Measurements from ENCODE around the gene AVPI1. TPM values are rescaled to one million over a fixed set of nuclear protein-coding genes. Genes with fewer than 3 reads are reported as not detected.

Gene AVPI1
- total RNA-seq, 2 experiments from 2014 or later = 1.5 to 1.9 TPM

DNA sequence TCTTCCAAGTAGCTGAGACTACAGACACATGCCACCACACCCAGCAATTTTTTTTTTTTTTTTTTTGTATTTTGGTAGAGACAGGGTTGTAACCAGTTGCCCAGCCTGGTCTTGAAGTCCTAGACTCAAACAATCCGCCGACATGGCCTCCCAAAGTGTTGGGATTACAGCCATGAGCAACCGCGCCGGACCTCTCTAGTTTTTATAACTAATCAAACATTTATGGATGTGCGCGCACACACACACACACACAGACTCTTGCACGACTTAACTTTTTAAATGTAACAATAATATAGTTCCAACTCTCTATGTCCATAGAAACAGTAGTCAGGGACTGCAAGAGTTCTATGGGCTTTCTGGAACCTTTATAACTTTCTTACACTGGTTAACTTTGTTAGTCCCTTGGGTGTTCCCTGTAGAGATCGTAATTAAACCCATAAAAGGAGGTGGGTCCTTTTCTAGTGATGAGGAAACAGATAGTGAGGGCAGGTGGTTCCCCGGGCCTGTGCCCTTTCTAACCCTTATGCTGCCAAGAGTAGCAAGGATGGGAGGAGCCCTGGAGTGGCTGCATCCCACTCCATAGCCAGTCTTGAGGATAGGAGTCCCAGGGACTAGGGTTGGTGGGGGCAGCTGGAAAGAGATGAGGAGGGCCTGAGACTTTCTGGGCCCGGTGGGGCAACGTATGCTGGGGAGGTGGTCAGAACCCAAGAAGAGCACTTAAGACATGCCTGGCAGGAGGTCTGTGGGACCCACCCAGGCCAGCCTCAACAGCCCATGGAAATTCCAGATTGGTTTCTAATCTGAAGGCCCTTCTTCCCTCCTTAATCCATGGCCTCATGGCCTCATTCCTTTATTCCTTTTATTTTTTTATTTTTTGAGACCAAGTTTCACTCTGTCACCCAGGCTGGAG is 35.1 kb upstream of the AVPI1 start:
- Mint-ChIP-seq H3K4me3 (no peak overlapping the region), H3K27me3 (ENCODE audit: low read depth) (no peaks in the 10 kb centered on the region), H3K27ac (no peak overlapping the region), H3K9me3 (no peaks in the 10 kb centered on the region), H3K4me1 (ENCODE audit: low read depth) (no peaks in the 10 kb centered on the region), H3K36me3 (ENCODE audit: low read depth) (no peaks in the 10 kb centered on the region)
- CTCF ChIA-PET = interaction anchor here (1.8 to 15.1 kb wide), 2 partner anchors 18 to 20 kb away, joined by 7 to 178 read pairs; no protein-coding TSS in a partner anchor
- no peak for DNase-seq
- intact Hi-C loops (cut with micrococcal nuclease) = no loop called here

DNA sequence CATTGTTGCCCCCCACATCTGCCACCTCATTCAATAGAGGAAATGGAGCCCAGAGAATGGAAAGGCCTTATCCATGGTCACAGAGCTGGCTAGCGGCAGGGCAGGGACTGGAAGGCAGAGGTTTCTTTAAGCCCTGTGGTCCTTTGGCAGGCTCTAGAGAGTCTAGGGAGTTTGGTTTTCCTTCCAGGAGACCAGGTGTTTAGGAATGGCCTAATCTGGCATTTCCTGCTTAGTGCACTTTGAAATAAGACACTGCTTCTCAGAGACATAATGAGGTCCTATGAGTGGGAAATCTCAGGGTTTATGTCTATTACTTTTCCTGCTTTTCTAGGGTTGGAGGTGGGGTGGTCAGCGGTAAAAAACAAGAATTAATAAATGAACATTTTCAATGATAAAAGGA is 32.6 kb upstream of the AVPI1 start:
- no peak for DNase-seq
- Mint-ChIP-seq H3K4me1 (ENCODE audit: low read depth) (peaks cover 5% of the 10 kb centered on the region), H3K27ac (no peak overlapping the region), H3K4me3 (no peak overlapping the region), H3K9me3 (no peaks in the 10 kb centered on the region), H3K36me3 (ENCODE audit: low read depth) (no peaks in the 10 kb centered on the region), H3K27me3 (ENCODE audit: low read depth) (no peaks in the 10 kb centered on the region)
- CTCF ChIA-PET = interaction anchor here (5.4 kb wide), 1 partner anchor 12 kb away, joined by 23 read pairs; no protein-coding TSS in a partner anchor
- intact Hi-C loops (cut with micrococcal nuclease) = no loop called here

DNA sequence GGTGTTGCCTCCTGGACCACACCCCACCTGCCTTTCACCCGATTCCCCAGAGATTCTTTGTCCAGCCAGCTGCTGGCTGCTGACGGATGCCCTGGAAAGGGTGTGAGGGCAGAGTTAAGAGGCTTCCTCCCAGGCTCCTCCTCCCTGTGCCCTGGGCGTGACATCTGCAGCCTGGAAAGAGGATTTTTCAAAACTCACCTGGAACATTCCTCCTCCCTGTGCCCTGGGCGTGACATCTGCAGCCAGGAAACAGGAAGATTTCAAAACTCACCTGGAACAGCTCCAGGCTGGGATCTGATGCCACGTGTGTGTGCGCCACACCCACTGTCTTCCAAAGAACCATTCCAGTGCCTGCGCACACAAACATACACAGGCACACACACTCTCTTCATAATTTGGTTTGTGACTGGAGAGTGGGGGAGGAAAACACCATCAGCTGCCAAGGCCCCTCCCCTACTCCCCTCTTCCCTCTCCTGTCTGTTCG is 31.7 kb upstream of the AVPI1 start:
- Mint-ChIP-seq H3K27me3 (ENCODE audit: low read depth) (no peaks in the 10 kb centered on the region), H3K27ac (no peak overlapping the region), H3K4me1 (ENCODE audit: low read depth) (peaks cover 6% of the 10 kb centered on the region), H3K36me3 (ENCODE audit: low read depth) (no peaks in the 10 kb centered on the region), H3K4me3 (no peak overlapping the region), H3K9me3 (no peaks in the 10 kb centered on the region)
- intact Hi-C loops (cut with micrococcal nuclease) = no loop called here
- DNase-seq = no peak
- CTCF ChIA-PET = interaction anchor here (1.2 to 5.4 kb wide), 4 partner anchors 13 to 42 kb away, joined by 3 to 23 read pairs (median 10); partner anchors contain the start of gene AVPI1

DNA sequence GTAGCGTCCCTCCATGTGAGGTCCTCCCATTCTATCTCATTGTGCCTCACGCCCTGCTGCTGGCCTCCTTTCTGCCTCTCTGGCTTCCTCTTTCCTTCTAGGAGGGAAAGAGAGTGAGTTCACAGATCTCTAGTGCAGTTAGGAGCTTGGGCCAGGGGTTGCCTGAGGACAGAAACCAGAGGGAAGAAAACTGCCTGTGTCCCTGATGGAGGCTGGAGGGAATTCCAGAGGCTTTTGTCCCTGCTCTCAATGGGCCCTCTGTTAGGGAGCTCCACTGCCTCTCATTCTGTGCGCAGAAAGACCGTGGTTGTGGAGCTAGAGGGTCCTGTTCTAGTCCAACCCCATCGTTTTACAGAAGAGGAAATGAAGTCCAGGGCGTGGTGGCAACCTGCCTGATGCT is 31.1 kb upstream of the AVPI1 start:
- no peaks in the 10 kb centered on the region for H3K36me3 Mint-ChIP-seq (ENCODE audit: low read depth)
- no peak for DNase-seq
- no peaks in the 10 kb centered on the region for H3K27me3 Mint-ChIP-seq (ENCODE audit: low read depth)
- peaks cover 6% of the 10 kb centered on the region for H3K4me1 Mint-ChIP-seq (ENCODE audit: low read depth)
- H3K9me3 Mint-ChIP-seq = no peaks in the 10 kb centered on the region
- H3K27ac Mint-ChIP-seq = no peak overlapping the region
- intact Hi-C loops (cut with micrococcal nuclease) = no loop called here
- CTCF ChIA-PET = interaction anchor here (1.2 to 5.4 kb wide), 4 partner anchors 13 to 41 kb away, joined by 3 to 23 read pairs (median 10); partner anchors contain the start of gene AVPI1
- H3K4me3 Mint-ChIP-seq = no peak overlapping the region

DNA sequence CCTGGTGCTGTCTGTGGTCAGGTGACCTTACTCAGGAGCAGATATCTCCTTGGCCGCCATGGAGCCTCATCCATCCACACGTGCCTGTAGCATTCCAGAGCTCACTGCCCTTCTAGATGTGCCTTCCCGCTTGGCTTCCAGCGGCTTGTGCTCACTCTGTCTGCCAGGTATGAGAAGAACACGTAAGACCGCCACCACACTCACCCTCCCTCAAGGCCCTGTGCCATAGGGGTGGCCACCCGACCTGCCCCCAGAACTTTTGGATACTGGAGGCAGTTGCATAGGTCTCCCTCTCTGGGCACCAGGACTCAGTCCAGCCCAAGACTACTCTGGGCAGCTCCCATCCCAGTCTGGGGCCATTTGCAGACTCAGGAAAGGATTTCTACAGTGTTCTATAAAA is 30.6 kb upstream of the AVPI1 start:
- intact Hi-C loops (cut with micrococcal nuclease) = no loop called here
- H3K4me3 Mint-ChIP-seq = no peak overlapping the region
- no peaks in the 10 kb centered on the region for H3K9me3 Mint-ChIP-seq
- H3K27me3 Mint-ChIP-seq (ENCODE audit: low read depth) = peaks cover 4% of the 10 kb centered on the region
- no peaks in the 10 kb centered on the region for H3K36me3 Mint-ChIP-seq (ENCODE audit: low read depth)
- no peak overlapping the region for H3K27ac Mint-ChIP-seq
- CTCF ChIA-PET = interaction anchor here (1.0 to 5.4 kb wide), 5 partner anchors 9 to 31 kb away, joined by 3 to 23 read pairs (median 5); partner anchors contain the start of gene AVPI1
- H3K4me1 Mint-ChIP-seq (ENCODE audit: low read depth) = peaks cover 11% of the 10 kb centered on the region
- no peak for DNase-seq

DNA sequence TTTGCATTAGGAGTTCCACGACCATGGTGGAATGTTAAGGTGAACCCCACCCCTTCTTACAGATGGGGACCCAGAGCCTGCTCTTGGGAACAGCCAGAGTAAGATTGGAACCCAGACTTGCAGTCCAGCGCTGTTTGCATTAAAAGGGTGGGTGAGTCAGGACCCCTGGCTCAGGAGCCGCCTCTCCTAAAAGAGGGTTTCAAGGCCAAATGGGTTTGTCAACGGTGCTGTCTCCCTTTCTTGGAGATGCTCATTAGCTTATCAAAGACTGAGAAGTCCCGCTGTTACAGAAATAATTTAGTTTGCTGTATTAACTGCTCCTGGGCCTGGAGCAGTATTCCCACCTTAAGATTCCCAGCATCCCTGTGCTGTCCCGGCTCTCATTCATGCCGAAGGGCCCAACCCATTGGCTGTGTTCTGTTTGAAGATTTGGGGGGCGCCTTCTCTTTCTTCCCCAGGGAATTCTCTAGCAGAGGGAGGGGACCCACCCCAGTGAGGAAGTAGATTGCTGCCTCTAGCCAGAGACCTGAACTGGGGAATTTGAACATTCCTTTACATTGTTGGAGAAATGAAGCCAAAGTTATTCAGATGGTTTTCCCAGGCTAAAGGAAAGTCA is 28.3 kb upstream of the AVPI1 start:
- no peaks in the 10 kb centered on the region for H3K9me3 Mint-ChIP-seq
- H3K4me1 Mint-ChIP-seq (ENCODE audit: low read depth) = peaks cover 11% of the 10 kb centered on the region
- CTCF ChIA-PET = interaction anchor here (1.3 to 8.4 kb wide), 6 partner anchors 9 to 32 kb away, joined by 3 to 173 read pairs (median 6); partner anchors contain the start of genes AVPI1 and ZFYVE27
- intact Hi-C loops (cut with micrococcal nuclease) = no loop called here
- H3K27me3 Mint-ChIP-seq (ENCODE audit: low read depth) = peaks cover 11% of the 10 kb centered on the region
- DNase-seq = no peak
- H3K36me3 Mint-ChIP-seq (ENCODE audit: low read depth) = no peaks in the 10 kb centered on the region
- H3K4me3 Mint-ChIP-seq = peak overlapping the region; percentile 94
- H3K27ac Mint-ChIP-seq = no peak overlapping the region

DNA sequence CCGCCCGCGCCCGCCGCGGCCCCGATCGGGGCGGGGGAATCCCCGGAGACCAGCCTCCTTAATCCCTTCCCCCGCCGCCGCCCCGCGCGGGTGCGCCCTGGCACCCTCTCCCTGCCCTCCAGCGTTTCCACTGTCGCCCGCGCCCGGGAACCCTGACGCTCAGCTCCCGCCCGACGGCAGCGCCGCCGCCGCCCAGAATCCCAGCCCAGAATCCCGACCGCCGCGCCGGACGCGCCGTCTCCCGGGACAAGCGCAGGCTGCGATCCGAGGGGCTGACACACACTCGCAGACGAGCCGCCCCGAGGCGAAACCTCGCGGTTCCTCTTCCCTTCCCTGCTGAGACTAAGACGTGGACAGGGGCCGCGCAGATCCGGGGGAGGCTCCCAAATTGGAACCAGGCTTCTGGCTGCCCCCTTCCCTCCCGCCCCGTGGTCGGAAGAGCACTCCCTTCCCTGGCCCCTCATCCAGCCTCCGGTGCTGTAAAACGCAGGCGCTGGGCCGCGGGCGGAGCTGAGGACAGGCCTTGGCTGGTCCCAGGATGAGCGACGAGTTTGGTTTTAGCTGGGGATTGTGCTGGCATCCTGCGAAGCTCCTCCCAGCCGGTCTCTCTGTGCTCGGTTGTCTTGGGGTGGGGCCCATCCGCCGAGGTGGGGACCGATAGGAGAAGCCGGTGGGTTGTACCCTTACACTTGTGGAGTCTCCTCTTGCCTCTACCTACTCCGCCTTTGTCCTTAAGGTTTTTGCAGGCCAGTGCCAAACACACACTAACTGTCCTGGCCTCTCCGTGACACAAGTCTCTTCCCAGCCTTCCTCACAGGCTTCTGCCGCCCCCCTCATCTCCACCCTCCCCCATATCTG is 27.6 kb upstream of the AVPI1 start:
- CTCF ChIA-PET = interaction anchor here (1.1 to 8.4 kb wide), 6 partner anchors 10 to 38 kb away, joined by 3 to 173 read pairs (median 4); partner anchors contain the start of genes AVPI1 and ZFYVE27
- intact Hi-C loops (cut with micrococcal nuclease) = loop anchor here (1.0 to 5.0 kb wide), 2 partner anchors 27 to 313 kb away; partner anchors contain the start of gene AVPI1
- H3K9me3 Mint-ChIP-seq = no peaks in the 10 kb centered on the region

DNA sequence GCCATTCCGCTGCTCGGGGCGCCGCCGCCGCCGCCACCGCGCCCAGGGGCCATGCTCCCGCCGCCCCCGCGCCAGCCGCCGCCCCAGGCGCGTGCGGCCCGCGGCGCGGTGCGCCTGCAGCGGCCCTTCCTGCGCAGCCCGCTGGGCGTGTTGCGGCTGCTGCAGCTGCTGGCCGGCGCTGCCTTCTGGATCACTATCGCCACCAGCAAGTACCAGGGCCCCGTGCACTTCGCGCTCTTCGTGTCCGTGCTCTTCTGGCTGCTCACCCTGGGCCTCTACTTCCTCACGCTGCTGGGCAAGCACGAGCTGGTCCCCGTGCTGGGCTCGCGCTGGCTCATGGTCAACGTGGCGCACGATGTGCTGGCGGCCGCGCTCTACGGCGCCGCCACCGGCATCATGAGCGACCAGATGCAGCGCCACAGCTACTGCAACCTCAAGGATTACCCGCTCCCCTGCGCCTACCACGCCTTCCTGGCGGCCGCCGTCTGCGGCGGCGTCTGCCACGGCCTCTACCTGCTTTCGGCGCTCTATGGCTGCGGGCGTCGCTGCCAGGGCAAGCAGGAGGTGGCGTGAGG is 26.9 kb upstream of the AVPI1 start:
- H3K36me3 Mint-ChIP-seq (ENCODE audit: low read depth) = no peaks in the 10 kb centered on the region
- CTCF ChIA-PET = interaction anchor here (0.7 to 8.4 kb wide), 7 partner anchors 11 to 37 kb away, joined by 3 to 173 read pairs (median 4); partner anchors contain the start of genes AVPI1 and ZFYVE27
- intact Hi-C loops (cut with micrococcal nuclease) = loop anchor here (1.0 to 5.0 kb wide), 2 partner anchors 27 to 313 kb away; partner anchors contain the start of gene AVPI1
- H3K9me3 Mint-ChIP-seq = no peaks in the 10 kb centered on the region
- H3K27me3 Mint-ChIP-seq (ENCODE audit: low read depth) = peaks cover 18% of the 10 kb centered on the region
- peak; percentile 65 for DNase-seq
- no peak overlapping the region for H3K27ac Mint-ChIP-seq
- H3K4me1 Mint-ChIP-seq (ENCODE audit: low read depth) = peaks cover 11% of the 10 kb centered on the region
- peak overlapping the region; percentile 94 for H3K4me3 Mint-ChIP-seq

More for the DNA sequence above, 27.6 kb upstream of the AVPI1 start:
- DNase-seq = peak; percentile 31
- Mint-ChIP-seq H3K4me3 (peak overlapping the region; percentile 94), H3K27ac (no peak overlapping the region), H3K36me3 (ENCODE audit: low read depth) (no peaks in the 10 kb centered on the region), H3K27me3 (ENCODE audit: low read depth) (peaks cover 11% of the 10 kb centered on the region), H3K4me1 (ENCODE audit: low read depth) (peaks cover 11% of the 10 kb centered on the region)

DNA sequence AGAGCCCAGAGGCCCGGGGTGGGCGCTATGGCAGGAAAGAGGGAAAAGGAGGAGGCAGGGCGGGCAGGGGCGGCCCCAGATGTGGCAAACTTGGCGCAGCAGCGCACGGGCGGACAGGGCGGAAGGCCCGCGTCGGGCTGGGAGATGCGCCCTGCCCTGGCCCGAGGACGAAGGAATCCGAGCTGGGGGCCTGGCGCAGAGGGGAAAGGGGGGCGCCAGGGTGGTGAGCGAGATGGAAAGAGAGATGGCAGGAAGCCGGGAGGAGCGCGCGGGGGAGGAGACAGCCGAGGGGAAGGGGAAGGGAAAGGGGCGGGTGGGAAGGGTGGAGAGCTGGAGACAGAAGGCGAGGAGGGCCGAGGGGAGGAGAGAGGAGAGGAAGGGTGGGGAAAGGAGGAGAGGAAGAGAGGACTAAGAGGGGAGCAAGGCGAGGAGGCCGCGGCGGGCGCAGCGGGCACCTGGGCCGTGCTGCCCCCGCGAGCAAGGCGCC is 26.3 kb upstream of the AVPI1 start, which contains the start of gene MARVELD1:
Gene MARVELD1, plus strand, starts transcription at position 392 of the 487 bp plus-strand sequence. CDS start 147 bp downstream, outside the sequence.
- Mint-ChIP-seq H3K4me1 (ENCODE audit: low read depth) (peaks cover 11% of the 10 kb centered on the region), H3K36me3 (ENCODE audit: low read depth) (no peaks in the 10 kb centered on the region), H3K27ac (no peak within 1 kb of the TSS), H3K27me3 (ENCODE audit: low read depth) (peaks cover 22% of the 10 kb centered on the region), H3K4me3 (peak within 1 kb of the TSS; percentile 94), H3K9me3 (no peaks in the 10 kb centered on the region)
- peak; percentile 16 for DNase-seq
- intact Hi-C loops (cut with micrococcal nuclease) = loop anchor here (5.0 kb wide), 1 partner anchor 314 kb away; no protein-coding TSS in a partner anchor
- CTCF ChIA-PET = interaction anchor here (0.7 to 8.4 kb wide), 5 partner anchors 12 to 36 kb away, joined by 3 to 173 read pairs (median 4); partner anchors contain the start of genes AVPI1 and ZFYVE27

DNA sequence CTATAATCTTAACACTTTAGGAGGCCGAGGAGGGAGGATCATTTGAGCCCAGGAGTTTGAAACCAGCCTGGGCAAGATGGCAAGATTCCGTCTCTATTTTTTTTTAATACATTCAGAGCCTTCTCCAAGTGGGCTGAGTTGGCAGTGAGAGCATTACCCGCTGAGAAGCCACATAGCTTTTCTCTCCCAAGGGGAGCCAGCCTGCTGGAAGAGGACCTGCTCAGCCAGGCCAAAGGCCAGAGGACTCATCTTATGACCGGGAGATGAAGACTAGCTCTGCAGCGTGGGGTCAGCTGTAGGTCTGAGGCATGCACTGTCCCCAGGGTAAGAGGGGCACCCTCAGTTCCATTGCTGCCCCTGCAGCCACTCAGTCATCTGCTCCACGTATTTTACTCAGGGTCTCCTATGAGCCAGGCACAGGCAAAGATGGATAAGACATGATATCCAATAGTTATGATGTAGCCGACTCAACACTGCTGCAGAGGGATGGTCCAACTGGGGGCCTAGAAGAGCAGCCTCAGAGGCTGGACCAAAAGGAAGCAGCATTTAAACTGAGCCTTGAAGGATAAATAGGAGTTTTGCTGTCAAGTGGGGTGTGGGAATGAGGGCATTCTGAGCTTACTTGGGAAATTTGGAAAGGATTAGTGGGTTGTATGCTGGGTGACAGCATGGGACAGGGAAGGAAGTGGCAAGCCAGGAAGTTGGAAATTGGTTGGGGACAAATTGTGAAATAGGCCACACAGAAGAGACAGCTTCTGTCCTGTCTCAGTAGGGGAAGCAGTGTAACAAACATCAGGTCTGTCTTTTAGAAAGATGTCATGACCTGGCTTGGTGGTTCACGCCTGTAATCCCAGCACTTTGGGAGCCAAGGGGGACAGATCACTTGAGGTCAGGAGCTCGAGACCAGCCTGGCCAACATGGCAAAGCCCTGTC is 24.9 kb upstream of the AVPI1 start:
- Mint-ChIP-seq H3K4me3 (peak overlapping the region; percentile 28), H3K27me3 (ENCODE audit: low read depth) (peaks cover 25% of the 10 kb centered on the region), H3K9me3 (no peaks in the 10 kb centered on the region), H3K27ac (no peak overlapping the region), H3K36me3 (ENCODE audit: low read depth) (no peaks in the 10 kb centered on the region), H3K4me1 (ENCODE audit: low read depth) (peaks cover 11% of the 10 kb centered on the region)
- intact Hi-C loops (cut with micrococcal nuclease) = loop anchor here (5.0 kb wide), 1 partner anchor 315 kb away; no protein-coding TSS in a partner anchor
- no peak for DNase-seq
- CTCF ChIA-PET = interaction anchor here (0.6 to 8.4 kb wide), 7 partner anchors 10 to 134 kb away, joined by 3 to 173 read pairs (median 6); partner anchors contain the start of genes AVPI1 and ZFYVE27
